NCI-H524 treated with DMSO at 0.1 percent for 48 hours (cell line): Measurements from ENCODE around the gene OR2T34.
"Not testable (repeated sequence)": the region's sequence is repeated elsewhere in the genome, so short reads cannot be mapped to it uniquely, and the experiment has no call there.

Experiments
- DNase-seq: peaks from one replicate; lab custom pipeline; 2025; lab: John Stamatoyannopoulos, UW

OR2T34 gene, protein sequence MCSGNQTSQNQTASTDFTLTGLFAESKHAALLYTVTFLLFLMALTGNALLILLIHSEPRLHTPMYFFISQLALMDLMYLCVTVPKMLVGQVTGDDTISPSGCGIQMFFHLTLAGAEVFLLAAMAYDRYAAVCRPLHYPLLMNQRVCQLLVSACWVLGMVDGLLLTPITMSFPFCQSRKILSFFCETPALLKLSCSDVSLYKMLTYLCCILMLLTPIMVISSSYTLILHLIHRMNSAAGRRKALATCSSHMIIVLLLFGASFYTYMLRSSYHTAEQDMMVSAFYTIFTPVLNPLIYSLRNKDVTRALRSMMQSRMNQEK

DNA sequence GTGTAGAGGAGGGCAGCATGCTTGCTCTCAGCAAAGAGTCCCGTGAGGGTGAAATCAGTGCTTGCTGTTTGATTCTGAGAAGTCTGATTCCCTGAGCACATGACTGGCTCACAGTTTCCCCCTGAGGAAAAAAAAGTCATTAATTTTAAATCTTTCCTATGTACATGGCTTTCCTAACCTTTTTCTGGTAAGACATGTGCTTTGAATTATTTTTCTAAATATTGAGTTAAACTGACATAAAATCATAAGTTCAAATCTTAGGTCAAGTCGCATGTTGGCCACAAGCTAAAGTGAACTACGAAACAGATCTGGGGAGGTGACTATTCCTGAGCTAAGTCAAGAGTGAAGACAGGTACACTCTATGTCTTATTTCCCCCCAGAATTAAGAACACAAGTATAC, at the start of gene OR2T34:
Gene OR2T34, minus strand, starts transcription at position 101 of the 400 bp plus-strand sequence. Its CDS starts 0 bp downstream, at position 101.
- not testable (repeated sequence) for DNase-seq

DNA sequence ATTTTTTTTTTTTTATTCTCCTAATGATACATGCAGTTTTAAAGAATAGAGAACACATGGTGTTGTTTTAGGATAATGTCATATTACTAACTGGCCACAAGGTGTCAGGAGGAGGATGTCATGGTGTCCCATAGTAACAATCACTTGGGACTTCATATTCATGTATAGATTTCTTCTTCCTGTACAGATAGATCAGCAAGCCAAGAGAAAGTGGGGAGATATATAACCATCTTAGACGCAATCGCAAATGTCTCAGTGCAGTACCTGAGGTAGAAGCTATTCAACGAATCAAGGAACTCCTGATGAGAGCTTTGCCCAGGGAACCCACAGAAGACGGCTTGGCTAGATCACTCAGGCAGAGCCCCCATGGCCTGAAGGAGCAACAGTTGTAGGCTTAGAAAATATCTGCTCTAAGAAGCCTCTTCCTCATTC, 48.0 kb upstream of the OR2T34 start:
- no peak for DNase-seq

DNA sequence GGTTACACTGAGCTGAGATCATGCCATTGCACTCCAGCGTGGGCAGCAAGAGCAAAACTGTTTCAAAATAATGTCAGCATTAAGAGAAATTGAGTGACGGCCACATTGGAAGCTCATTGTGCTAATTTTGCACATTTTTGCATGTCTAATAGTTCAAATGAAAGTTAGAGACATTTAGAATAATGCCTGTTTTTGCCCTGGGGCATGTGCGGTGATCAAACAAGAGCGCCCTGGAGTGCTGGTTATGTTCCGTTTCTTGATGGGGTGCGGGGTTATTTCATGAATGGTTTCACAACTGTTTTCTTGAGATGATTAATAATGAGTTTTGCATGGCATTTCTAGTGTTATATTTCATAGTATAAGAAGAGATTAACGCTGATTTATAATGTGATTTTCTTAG, 47.2 kb upstream of the OR2T34 start:
- no peak for DNase-seq

DNA sequence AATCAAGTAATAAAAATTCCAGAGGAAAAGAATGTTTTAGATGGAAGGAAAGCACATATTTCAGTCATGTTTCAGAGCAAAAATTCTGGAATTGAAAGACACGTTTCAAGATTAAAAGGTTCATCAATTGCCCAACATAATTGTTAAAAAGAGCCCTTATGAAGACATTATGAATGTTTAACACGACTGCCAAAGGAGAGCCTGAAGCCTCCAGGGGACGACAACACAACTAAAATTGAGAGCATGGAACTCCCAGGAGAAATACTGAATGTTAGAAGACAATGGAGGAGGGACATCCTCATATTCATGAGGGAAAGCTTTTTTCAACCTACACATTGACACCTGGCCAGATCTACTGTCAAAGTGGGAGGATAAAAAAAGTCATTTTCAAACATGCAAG, 44.3 kb upstream of the OR2T34 start:
- DNase-seq, result no peak

DNA sequence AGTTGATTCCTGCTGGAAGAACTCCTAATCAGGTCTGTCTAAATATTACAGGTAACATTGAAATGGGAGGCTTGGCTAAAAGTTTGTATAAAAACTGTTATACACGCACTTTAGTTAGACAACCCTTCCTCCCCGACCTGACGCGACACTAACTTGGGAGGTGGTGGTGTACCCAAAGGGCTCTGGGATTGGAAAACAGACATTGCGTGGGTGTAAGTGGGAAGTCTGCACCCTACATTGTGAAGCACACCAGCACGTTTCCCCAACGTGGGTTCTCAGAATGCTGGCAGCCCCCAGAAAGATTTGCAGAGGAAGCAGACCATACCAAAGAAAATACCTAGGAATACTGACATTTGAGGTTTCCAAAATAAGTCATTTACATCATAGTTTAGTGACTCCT, 43.6 kb upstream of the OR2T34 start:
- DNase-seq, result no peak

DNA sequence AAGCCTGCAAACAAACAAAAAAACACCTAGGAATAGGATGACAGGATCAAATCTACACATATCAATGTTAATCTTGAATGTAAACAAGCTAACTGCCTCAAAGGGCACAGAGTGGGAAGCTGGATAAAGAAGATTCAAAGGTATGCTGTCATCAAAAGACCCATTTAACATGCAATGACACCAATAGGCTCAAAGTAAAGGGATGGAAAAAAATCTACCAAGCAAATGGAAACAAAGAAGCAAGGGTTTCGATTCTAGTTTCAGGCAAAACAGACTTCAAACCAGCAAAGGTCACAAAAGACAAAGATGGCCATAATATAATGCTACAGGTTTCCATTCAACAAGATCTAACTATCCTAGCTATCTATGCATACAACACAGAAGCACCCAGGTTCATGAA, 39.2 kb upstream of the OR2T34 start:
- no peak for DNase-seq

DNA sequence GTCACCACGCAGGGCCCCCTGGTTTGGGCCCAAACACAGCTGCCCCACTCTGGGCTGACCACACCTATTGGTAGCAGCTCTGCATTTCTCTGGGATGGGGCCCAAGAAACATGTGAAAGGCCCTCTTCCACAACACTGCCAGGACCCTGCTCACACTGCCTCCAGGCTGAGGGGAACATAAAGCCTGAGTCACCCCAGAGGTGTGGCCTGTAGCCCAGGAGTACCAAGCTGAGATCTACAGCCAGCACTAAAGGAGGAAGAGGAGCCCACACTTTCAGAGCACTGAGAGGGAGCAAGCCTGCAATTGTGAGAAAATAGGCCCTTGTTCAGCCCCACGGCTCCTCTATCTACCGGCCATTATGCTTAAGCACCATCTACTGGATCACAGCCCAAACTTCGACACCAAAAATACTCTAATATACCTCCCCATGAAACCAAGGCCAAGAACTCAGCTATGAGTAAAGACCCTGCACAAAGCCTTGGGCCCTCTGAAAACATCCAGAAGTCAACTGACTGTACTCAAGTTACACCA, 37.4 kb upstream of the OR2T34 start:
- DNase-seq, result no peak

DNA sequence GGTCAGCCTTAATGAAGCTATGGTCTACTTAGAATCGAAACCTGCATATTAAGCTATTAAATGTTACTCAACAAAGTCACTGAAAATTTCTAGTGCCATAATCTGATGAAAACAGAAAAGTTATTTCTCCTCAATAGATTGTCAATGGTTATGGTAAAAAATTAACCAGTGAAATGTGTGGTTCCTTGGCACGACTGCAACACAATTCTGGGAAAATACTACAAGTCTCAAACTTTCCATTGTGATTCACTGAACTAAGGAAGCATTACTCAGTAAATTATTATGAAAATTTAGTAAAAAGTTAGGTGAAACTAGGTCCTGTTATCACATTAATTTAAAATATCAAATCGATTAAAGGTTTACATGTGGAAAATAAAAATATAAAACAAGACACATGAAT, 35.7 kb upstream of the OR2T34 start:
- DNase-seq, result no peak

DNA sequence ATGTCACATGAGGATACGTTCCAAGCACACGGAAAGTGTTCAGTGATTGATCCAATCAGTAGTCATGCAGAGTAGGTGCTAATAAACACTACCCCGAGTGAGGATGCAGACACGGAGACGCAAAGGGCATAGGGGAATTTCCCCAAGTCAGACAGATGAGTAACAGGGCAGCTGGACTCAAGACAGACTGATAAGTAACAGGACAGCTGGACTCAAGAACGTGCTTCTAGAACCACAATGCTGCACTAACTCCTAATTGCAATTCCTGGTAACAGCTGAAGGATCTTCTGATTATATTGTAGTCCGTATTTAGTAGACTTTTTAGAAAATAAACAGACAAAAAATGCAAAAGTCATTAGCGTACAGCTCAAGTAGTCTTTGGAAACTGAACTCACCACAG, 24.8 kb upstream of the OR2T34 start:
- no peak for DNase-seq

DNA sequence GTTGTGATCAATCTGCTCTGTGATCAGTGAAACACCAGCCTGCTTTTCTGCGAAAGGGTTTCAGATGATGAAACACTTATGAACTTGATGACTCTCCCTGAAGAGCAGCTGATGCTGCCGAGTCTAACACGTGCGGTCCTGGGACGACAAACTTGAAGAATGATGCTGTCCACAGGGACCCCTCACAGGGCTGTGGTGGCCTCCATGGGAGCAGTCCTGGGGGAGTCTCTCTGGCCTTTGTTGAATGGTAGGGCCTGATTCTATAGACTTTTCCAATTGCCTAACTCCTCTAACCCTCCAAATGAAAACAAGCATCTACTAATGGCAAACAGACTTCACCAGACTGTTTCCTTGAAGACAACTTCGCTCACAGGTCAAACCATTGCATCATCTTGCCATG, 23.0 kb upstream of the OR2T34 start, which contains the start of gene OR2T10:
Gene OR2T10, minus strand, starts transcription at position 112 of the 400 bp plus-strand sequence. CDS start 3,932 bp downstream, outside the sequence.
- DNase-seq, result no peak

DNA sequence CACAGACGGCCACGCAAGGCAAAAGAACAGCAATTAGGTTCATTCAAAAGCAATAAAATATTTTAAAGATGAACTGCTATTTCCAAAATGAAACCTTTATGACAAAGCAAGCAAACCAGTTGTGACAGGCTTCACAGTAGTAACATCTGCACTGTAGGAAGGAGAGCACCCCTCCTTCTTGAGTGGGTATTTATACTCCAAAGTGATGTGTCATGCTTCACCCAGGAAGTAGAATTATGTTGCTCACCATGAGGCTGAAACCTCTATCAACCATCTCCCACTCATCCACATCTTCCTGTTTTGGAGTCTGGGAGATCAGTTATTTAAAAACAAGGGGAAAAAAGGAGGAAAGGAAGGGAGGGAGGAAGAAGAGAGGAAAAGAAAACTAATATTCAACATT, 22.1 kb upstream of the OR2T34 start:
- no peak for DNase-seq

DNA sequence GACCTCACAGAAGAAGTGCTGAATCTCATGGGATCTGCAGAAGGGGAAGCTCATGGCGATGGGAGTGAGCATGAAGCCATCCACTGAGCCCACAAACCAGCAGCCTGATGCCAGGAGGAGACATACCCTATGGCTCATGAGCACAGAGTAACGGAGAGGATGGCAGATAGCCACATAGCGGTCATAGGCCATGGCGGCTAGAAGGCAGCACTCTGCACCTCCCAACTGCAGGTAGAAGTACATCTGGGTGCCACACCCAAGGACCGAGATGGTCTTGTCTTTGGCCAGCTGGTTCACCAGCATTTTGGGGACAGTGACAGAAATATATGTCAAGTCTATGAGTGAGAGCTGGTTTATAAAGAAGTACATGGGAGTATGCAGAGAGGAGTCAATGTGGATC, 18.7 kb upstream of the OR2T34 start:
- no peak for DNase-seq

DNA sequence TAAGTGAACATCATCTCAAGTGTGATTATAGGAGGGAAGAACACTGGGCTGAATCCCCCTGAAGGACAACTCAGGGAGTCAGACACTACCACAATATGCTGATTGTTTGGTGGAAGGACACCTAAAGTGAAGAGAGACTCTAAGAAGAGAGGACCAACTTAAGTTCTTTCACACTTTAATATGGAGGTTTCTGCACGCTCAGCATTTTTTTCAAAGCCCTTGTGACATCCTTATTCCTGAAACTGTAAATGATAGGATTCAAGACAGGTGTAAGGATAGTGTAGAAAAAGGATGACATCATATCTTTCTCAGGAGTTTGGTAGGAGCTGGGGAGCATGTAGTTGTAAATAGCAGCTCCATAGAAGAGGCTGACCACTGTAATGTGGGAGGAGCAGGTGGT, 18.1 kb upstream of the OR2T34 start:
- no peak for DNase-seq

DNA sequence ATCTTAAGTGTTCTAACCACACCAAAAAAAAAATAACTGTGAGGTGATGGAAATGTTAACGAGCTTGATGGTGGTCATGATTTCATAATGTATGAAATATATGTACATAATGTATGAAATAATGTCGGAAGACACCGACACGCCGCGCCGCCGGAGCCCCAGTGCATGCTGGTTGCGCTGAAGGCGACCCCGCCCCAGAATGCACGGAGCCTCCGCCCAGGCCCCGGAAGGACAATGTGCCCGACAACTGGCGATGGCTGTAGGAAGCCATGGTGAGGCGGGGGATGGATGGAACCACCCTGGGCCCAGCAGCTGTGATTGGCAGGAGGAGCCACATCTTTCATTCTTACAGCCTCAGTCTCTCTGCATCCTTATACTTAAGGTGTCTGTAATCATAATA, 15.5 kb upstream of the OR2T34 start:
- DNase-seq, result no peak

DNA sequence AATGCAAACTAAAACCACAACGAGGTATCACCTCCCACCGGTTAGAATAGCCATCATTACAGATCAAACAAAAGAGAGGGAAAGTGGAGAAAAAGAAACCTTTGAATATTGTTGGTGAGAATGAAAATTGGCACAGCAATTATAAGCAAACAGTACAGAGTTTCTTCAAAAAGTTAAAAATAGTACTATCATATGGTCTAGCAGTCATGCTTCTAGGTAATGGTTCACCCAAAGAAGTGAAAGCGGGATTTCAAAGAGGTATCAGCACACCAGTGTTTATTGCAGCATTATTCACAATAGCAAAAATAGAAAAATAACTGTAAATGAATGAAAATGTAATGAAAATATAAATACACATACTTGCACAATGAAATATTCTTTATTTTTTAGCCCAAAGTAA, 14.8 kb upstream of the OR2T34 start:
- DNase-seq, result no peak

DNA sequence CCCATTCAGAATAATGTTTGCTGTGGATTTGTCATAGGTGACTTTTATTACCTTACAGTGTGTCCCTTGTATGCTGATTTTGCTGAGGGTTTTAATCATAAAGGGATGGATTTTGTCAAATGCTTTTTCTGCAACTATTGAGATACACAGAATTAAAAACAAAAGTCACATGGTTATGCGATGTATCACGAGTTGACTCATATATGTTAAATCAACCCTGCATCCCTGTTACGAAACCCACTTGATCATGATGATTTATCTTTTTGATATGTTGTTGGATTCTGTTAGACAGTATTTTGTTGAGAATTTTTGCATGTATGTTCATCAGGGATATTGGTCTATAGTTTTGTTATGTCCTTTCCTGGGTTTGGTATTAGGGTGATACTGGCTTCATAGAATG, 10.7 kb upstream of the OR2T34 start:
- DNase-seq, result no peak

DNA sequence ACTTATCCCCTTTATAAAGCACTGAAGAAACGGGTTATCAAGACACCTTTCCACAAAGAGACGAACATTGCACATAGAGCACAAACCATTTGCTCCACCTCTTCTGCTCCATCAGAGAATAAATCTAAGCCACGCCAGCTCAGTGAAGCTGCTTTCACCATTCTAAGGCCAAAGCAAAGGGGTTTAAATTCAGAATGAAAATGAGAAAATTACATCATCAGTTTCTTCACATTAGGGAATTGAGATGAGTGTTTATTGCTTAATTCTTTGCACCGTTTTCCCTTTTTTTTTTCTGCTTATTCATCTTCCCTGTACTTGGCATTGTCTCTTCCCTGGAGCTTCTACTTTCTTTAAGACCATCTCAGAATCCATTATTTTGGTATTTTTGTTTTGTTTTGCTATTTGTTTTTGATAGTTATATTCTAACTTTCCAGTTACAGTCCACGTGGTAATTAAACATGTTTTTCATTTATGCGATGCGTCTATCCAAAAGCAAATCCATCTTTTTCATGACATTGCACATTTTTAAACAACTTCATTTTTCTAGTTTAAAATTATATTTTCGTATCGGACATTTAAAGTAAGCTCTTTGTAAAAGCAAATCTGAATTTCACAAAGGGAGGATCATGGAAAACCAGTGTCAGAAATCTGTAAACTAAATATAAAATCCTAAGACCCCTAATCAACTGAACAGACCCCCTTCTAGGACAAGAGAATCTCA, 1.9 kb upstream of the OR2T34 start:
- no peak for DNase-seq

DNA sequence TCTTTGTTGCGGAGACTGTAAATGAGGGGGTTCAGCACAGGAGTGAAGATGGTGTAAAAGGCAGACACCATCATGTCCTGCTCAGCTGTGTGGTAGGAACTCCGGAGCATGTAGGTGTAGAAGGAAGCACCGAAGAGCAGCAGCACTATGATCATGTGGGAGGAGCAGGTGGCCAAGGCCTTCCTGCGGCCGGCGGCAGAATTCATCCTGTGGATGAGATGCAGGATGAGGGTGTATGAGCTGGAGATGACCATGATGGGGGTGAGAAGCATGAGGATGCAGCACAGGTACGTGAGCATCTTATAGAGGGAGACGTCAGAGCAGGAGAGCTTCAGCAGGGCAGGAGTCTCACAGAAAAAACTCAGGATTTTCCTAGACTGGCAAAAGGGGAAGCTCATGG, 701 bp downstream of the OR2T34 start:
- not testable (repeated sequence) for DNase-seq

DNA sequence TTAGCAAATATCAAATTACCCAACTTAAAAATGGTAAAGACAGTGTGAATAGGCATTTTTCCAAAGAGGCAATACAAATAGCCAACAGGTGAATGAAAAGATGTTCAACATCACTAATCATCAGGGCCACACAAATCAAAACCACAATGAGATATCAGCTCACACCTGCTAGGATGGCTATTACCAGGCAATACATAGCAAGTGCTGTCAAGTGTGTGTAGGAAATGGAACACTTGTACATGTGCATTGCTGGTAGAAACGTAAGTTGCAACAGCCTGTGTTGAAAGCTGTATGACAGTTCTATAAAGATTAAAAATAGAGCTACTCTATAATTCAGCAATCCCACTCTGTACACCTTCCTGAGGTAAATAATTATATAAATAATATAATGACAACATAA, 2.5 kb downstream of the OR2T34 start:
- DNase-seq, result not testable (repeated sequence)

DNA sequence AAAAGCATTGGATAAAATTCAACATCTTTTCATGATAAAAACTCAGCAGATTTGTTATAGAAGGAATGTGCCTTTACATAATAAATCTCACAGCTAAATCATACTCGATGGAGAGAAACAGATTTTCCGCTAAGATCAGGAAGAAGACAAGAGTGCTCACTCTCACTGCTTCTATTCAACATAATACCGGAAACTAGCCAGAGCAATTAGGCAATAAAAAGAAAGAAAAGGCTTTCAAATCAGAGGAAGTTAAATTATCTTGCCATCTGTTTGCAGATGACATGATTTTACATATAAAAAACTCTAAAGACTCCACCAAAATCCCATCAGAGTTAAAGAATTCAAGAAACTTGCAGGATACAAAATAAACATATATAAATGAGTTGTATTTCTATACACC, 3.7 kb downstream of the OR2T34 start:
- not testable (repeated sequence) for DNase-seq

DNA sequence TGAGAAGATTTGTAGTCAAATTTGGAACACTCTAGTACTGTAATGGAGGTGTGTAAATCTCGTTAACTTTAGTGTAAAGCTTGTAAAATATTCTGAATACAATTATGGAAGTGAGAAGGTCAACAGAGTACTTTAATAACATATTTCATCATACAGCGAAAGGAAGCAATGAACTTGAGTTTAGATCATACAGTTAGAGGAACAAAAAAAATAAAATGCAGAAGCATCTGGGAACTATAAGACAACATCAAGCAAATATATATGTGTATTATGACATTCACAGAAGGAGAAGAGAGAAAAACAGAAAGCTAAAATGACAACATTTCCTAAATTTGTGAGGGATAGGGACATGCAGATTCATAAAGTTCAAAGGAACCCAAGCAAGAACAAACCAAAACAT, 5.5 kb downstream of the OR2T34 start:
- DNase-seq, result not testable (repeated sequence)

DNA sequence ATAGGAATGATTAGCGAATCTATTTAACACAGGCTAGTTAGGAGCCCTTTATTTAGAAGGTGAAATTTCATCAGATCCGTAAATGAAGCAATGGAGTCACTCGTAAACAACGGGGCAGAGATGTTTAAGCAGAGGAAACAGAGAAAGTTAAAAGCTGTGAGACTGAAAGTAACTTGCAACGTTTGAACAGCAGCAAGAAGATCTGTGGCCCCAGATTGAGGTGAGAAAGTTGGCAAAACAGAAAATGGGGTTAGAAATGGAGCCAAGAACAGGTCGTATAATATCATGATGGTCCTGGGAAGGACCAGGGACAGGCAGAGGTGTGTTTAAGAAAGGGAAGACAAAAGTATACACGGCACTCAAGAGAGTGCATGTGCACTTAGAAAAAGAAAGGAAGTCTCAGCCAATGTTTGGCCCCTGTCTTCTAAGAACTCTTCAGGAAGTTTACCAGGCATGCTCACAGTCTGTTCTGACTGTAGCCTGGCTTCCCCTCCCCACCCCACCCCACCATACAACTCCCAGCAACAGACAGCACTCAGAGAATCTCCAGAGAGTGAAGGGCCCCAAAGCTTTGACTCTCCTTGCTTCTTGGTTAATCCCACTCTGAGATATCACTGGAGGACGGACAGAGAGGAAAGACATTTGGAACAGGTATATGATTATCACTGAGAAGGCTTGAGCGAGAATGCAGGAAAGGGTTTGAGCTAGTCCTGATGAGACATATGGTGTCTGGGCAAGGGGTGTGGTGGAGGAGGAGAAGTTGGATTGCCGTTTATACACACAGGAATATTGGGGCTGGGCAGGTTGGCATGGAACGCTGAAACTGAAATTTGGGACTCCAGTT, 8.8 kb downstream of the OR2T34 start:
- not testable (repeated sequence) for DNase-seq
